Lower leg skin (tissue), 4 donors: ENCODE measurements around the gene SLC25A30. TPM values are rescaled to one million over a fixed set of nuclear protein-coding genes. Genes with fewer than 3 reads are reported as not detected.

ENCODE experiments used
- DNase-seq, 2 donors: peaks; one replicate each; pipeline ENCODE4 v3.0.0-alpha.2; 2019; ENCODE audit warnings: low spot score in 2 of 2
- H3K4me3 ChIP-seq: fragments of 200-600 bp; sonication (generic); 2 replicates; pipeline ENCODE4 v1.5.1; 2017; ENCODE audit warnings: mild to moderate bottlenecking, low read depth; ENCODE audit not compliant: poor library complexity, severe bottlenecking
- CTCF ChIP-seq, 3 donors: fragments of 450-650 bp; IDR thresholded peaks; one replicate each; pipeline ENCODE4 v1.5.1; 2016; ENCODE audit warnings: antibody characterized with exemption in 3 of 3, mild to moderate bottlenecking in 3 of 3, moderate library complexity in 2 of 3
- POLR2A ChIP-seq, 2 donors: fragments of 450-650 bp; IDR thresholded peaks; one replicate each; pipeline ENCODE4 v1.6.1; 2016 to 2017; ENCODE audit warnings: antibody characterized with exemption in 2 of 2, mild to moderate bottlenecking in 1 of 2, moderate library complexity in 1 of 2
- WGBS, 2 donors: methylation state at CpG; one replicate each; pipeline ENCODE4 v1.1.5; 2018; 5-methylcytosine and 5-hydroxymethylcytosine counted together
- intact Hi-C: fragments of 100-400 bp; cut with DNase I; formaldehyde crosslinking; loops from one replicate; pipeline ENCODE4 v1.15.0; 2023; ENCODE audit warnings: low total_unique reads
- total RNA-seq, 4 donors: library from RNA; depleted of rRNA; stranded (reverse); fragments of >200 nt; gene quantifications; one replicate each; pipeline ENCODE4 v1.1.0, GENCODE V29; 2016

Gene SLC25A30
- total RNA-seq, 4 donors from 2014 or later: 8.0 to 23.3 (median 20.4) TPM

DNA sequence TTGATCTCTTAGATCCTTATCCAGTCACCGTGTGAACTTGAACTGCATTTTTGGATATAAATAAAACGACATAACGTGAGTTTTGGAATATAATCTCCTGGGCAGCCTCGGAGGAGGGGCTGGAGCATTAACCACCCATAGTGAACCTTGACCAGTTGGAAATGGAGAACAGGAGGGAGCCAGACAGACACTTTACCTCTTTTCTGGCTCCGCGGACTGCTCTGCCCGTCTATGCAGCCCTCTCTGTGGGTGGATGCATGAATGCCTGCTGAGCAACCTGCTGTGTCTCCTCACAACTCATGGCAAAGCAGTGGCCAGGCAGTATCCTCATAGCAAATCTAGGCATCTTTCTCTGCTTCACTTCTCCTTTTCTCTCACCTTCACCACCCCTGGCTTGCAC, 36.0 kb upstream of the SLC25A30 start:
- intact Hi-C loops: no loop called here
- WGBS, 2 donors: 71 to 88% methylated on average over 7 of the region's 7 CpGs
- TF ChIP-seq CTCF (IDR thresholded peaks at IDR 0.05) (no peak), POLR2A (IDR thresholded peaks at IDR 0.05) (no peak)
- H3K4me3 ChIP-seq: no peak overlapping the region
- no peak for DNase-seq

- WGBS, 2 donors: 89 to 90% methylated on average over 4 of the region's 4 CpGs
- no peak for DNase-seq
- intact Hi-C loops: no loop called here
- TF ChIP-seq CTCF (IDR thresholded peaks at IDR 0.05): no peak
- no peak for TF ChIP-seq POLR2A (IDR thresholded peaks at IDR 0.05)
- H3K4me3 ChIP-seq: no peak overlapping the region
These were observed 33.1 kb upstream of the SLC25A30 start for GRCh38 chr13:45451282-45451681.

DNA sequence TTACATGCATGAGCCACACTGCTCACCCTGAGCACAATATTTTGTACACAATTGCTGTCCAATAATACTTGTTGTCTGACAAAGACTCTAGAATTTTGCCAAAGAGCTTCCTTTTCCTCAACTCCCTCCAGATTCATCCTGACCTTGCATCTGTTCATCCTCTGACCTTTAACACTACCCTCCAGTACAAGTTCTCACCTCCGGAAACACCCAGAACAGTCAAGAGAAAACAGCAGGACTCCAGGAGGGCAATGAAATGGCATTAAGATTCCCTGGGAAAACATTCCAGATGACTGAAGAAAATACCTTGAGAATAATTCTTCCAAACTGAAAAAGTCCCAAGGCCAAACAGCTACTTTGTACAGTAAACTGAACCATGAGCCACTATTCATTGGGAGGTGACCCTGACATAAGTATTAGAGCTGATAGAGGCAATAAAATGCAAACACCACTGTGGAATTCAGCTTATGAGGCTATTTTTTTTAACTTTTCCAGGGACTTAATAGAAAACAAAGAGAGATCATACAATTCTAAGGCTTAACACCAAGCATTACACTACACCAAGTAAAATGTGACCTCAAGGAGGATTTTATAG, 30.9 kb upstream of the SLC25A30 start:
- intact Hi-C loops: no loop called here
- DNase-seq: no peak
- no peak for TF ChIP-seq POLR2A (IDR thresholded peaks at IDR 0.05)
- TF ChIP-seq CTCF (IDR thresholded peaks at IDR 0.05): no peak
- 83 to 95% methylated on average over 1 of the region's 1 CpG for WGBS, 2 donors
- H3K4me3 ChIP-seq: no peak overlapping the region

- DNase-seq: no peak
These were observed 29.0 kb upstream of the SLC25A30 start for GRCh38 chr13:45447050-45447661.

GRCh38 chr13:45446181-45446580, 28.0 kb upstream of the SLC25A30 start:
- H3K4me3 ChIP-seq: no peak overlapping the region
- 40 to 58% methylated on average over 7 of the region's 7 CpGs for WGBS, 2 donors
- no peak for TF ChIP-seq CTCF (IDR thresholded peaks at IDR 0.05)
- TF ChIP-seq POLR2A (IDR thresholded peaks at IDR 0.05): no peak
- intact Hi-C loops: no loop called here
- DNase-seq: peak in 1 of 2 donors; percentile 28

More at GRCh38 chr13:45447050-45447661, 29.0 kb upstream of the SLC25A30 start:
- WGBS, 2 donors: 79 to 80% methylated on average over 9 of the region's 9 CpGs
- intact Hi-C loops: no loop called here
- H3K4me3 ChIP-seq: no peak overlapping the region
- no peak for TF ChIP-seq POLR2A (IDR thresholded peaks at IDR 0.05)
- TF ChIP-seq CTCF (IDR thresholded peaks at IDR 0.05): no peak
